ENCODE measurements around the gene FLOT1. TPM values are rescaled to one million over a fixed set of nuclear protein-coding genes. Genes with fewer than 3 reads are reported as not detected.
A peak's percentile ranks its signal among the peaks of the same experiment; 100 is the strongest.

The FLOT1 gene
- total and polyA plus RNA-seq, 9 of the 15 experiments (the other 6 are each of a cell fraction or from before 2014, with no cell fraction given): 11.7 to 149 (median 118) TPM

DNA sequence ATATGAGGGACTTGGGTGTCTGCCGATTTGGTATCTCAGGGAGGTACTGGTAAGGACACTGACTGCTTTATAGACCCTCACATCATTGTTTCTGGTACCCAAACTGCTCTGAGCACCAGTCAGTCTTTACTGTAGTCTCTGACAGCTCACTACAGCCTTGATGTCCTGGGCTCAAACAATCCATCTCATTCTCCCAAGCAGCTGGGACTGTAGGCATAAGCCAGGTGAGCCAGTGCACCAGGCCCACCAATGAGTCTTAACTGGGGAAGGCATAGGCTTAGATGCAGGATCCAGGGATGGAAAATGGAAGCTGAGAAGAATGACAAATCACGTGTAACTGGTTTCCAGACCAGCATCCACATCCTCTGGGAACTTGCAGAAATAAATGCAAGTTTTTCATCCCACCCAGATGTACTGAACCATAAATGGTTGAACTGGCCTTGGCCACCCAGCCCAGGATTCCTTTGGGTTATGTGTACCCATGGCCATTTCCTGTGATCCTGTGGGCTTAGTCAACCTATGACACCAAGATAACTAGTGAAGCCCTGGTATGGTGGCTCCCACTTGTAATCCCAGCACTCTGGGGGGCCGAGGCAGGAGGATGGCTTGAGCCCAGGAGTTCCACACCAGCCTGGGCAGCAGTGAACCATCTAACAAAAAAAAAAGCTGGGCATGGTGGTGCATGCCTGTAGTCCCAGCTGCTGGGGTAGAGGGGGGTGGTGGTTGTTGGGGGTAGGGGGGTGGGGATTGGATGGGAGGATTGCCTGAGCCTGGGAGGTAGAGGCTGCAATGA is 16.6 kb downstream of the FLOT1 start (continued):
- TF ChIP-seq, protein P1, sequence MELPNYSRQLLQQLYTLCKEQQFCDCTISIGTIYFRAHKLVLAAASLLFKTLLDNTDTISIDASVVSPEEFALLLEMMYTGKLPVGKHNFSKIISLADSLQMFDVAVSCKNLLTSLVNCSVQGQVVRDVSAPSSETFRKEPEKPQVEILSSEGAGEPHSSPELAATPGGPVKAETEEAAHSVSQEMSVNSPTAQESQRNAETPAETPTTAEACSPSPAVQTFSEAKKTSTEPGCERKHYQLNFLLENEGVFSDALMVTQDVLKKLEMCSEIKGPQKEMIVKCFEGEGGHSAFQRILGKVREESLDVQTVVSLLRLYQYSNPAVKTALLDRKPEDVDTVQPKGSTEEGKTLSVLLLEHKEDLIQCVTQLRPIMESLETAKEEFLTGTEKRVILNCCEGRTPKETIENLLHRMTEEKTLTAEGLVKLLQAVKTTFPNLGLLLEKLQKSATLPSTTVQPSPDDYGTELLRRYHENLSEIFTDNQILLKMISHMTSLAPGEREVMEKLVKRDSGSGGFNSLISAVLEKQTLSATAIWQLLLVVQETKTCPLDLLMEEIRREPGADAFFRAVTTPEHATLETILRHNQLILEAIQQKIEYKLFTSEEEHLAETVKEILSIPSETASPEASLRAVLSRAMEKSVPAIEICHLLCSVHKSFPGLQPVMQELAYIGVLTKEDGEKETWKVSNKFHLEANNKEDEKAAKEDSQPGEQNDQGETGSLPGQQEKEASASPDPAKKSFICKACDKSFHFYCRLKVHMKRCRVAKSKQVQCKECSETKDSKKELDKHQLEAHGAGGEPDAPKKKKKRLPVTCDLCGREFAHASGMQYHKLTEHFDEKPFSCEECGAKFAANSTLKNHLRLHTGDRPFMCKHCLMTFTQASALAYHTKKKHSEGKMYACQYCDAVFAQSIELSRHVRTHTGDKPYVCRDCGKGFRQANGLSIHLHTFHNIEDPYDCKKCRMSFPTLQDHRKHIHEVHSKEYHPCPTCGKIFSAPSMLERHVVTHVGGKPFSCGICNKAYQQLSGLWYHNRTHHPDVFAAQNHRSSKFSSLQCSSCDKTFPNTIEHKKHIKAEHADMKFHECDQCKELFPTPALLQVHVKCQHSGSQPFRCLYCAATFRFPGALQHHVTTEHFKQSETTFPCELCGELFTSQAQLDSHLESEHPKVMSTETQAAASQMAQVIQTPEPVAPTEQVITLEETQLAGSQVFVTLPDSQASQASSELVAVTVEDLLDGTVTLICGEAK (IDR thresholded peaks at IDR 0.05): no peak
- TF ChIP-seq, protein P1 (CRISPR knock-in tag; IDR thresholded peaks at IDR 0.05): no peak
- TF ChIP-seq, protein P2, sequence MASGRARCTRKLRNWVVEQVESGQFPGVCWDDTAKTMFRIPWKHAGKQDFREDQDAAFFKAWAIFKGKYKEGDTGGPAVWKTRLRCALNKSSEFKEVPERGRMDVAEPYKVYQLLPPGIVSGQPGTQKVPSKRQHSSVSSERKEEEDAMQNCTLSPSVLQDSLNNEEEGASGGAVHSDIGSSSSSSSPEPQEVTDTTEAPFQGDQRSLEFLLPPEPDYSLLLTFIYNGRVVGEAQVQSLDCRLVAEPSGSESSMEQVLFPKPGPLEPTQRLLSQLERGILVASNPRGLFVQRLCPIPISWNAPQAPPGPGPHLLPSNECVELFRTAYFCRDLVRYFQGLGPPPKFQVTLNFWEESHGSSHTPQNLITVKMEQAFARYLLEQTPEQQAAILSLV (tag; IDR thresholded peaks at IDR 0.05): no peak
- TF ChIP-seq ZNF445 (CRISPR knock-in tag; IDR thresholded peaks at IDR 0.05; ENCODE audit: low read depth) (peak; percentile 10; the same call in 1 of the 2 replicates), ZNF41 (CRISPR knock-in tag; conservative IDR thresholded peaks at IDR 0.05) (no peak), FOXP1 (CRISPR knock-in tag; IDR thresholded peaks at IDR 0.05) (peak; percentile 28; the same call in 1 of the 2 replicates), PTTG1 (tag; IDR thresholded peaks at IDR 0.05; ENCODE audit: low read depth) (no peak), MCM2 (IDR thresholded peaks at IDR 0.05; ENCODE audit: low read depth) (no peak), KLF10 (CRISPR knock-in tag; IDR thresholded peaks at IDR 0.05) (peak; percentile 73; the same call in 1 of the 2 replicates), ZC3H8 (IDR thresholded peaks at IDR 0.05) (no peak), SIN3B (IDR thresholded peaks at IDR 0.05; ENCODE audit: low read depth) (no peak), CAMTA2 (CRISPR knock-in tag; conservative IDR thresholded peaks at IDR 0.05) (peak; percentile 41; the same call in 1 of the 2 replicates), HDAC6 (IDR thresholded peaks at IDR 0.05; ENCODE audit: low read depth, low read length) (0 out of 2 replicates have a peak, but pooled peaks have one; percentile 17)
- TF ChIP-seq, protein P3, sequence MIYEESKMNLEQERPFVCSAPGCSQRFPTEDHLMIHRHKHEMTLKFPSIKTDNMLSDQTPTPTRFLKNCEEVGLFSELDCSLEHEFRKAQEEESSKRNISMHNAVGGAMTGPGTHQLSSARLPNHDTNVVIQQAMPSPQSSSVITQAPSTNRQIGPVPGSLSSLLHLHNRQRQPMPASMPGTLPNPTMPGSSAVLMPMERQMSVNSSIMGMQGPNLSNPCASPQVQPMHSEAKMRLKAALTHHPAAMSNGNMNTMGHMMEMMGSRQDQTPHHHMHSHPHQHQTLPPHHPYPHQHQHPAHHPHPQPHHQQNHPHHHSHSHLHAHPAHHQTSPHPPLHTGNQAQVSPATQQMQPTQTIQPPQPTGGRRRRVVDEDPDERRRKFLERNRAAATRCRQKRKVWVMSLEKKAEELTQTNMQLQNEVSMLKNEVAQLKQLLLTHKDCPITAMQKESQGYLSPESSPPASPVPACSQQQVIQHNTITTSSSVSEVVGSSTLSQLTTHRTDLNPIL (CRISPR knock-in tag; IDR thresholded peaks at IDR 0.05): peak; percentile 45; the same call in 1 of the 2 replicates
